Measurements from ENCODE around the gene LINC00305.

The LINC00305 gene

GRCh38 chr18:64099244-64099643 lies 49.6 kb downstream of the LINC00305 start:
- H3K36me3 ChIP-seq (ENCODE audit: control insufficient read depth in 2 of 2, insufficient read depth in 1 of 2, low read length in 2 of 2) = no peaks in the 10 kb centered on the region
- no peaks in the 10 kb centered on the region for H3K9me3 ChIP-seq (ENCODE audit: control insufficient read depth, insufficient read depth, low read depth, low read length)
- POLR2A ChIA-PET = no interaction called here
- TF ChIP-seq ZNF248 (tag by site-specific recombination; IDR thresholded peaks at IDR 0.05) (no peak), TCF7L2 (IDR thresholded peaks at IDR 0.05; ENCODE audit: borderline replicate concordance, low read depth, low read length) (no peak), GFI1B (tag by site-specific recombination; IDR thresholded peaks at IDR 0.05) (no peak), ZNF426 (tag by site-specific recombination; IDR thresholded peaks at IDR 0.05) (no peak), ZNF114 (tag by site-specific recombination; IDR thresholded peaks at IDR 0.05) (no peak), RBAK (tag by site-specific recombination; IDR thresholded peaks at IDR 0.05) (no peak), ZNF639 (tag by site-specific recombination; IDR thresholded peaks at IDR 0.05) (no peak), ZNF776 (tag by site-specific recombination; IDR thresholded peaks at IDR 0.05; ENCODE audit: borderline replicate concordance) (no peak), ZBTB11 (tag by site-specific recombination; conservative IDR thresholded peaks at IDR 0.05; ENCODE audit: low read depth) (no peak), ZNF629 (tag by site-specific recombination; IDR thresholded peaks at IDR 0.05) (no peak), ZNF677 (tag by site-specific recombination; IDR thresholded peaks at IDR 0.05) (no peak)
- TF ChIP-seq, protein P1, sequence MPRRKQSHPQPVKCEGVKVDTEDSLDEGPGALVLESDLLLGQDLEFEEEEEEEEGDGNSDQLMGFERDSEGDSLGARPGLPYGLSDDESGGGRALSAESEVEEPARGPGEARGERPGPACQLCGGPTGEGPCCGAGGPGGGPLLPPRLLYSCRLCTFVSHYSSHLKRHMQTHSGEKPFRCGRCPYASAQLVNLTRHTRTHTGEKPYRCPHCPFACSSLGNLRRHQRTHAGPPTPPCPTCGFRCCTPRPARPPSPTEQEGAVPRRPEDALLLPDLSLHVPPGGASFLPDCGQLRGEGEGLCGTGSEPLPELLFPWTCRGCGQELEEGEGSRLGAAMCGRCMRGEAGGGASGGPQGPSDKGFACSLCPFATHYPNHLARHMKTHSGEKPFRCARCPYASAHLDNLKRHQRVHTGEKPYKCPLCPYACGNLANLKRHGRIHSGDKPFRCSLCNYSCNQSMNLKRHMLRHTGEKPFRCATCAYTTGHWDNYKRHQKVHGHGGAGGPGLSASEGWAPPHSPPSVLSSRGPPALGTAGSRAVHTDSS (tag by site-specific recombination; IDR thresholded peaks at IDR 0.05) = no peak
- H3K4me3 ChIP-seq (ENCODE audit: low read depth, low read length) = no peak overlapping the region
- CTCF ChIA-PET = interaction anchor here (0.6 kb wide), 1 partner anchor 1415 kb away, joined by 3 read pairs; no protein-coding TSS in a partner anchor
- H3K27ac ChIP-seq (ENCODE audit: extremely low read depth, low read depth, low read length) = no peak overlapping the region
- no peaks in the 10 kb centered on the region for H3K4me1 ChIP-seq (ENCODE audit: control insufficient read depth, insufficient read depth, low read length)

GRCh38 chr18:64097497-64097896 lies 51.4 kb downstream of the LINC00305 start:
- Histone ChIP-seq H3K27ac (ENCODE audit: extremely low read depth, low read depth, low read length) (no peak overlapping the region), H3K4me1 (ENCODE audit: control insufficient read depth, insufficient read depth, low read length) (no peaks in the 10 kb centered on the region), H3K36me3 (ENCODE audit: control insufficient read depth in 2 of 2, insufficient read depth in 1 of 2, low read length in 2 of 2) (no peaks in the 10 kb centered on the region), H3K4me3 (ENCODE audit: low read depth, low read length) (no peak overlapping the region), H3K9me3 (ENCODE audit: control insufficient read depth, insufficient read depth, low read depth, low read length) (no peaks in the 10 kb centered on the region)
- ChIA-PET CTCF (interaction anchor here (1.0 kb wide), 1 partner anchor 312 kb away, joined by 3 read pairs; no protein-coding TSS in a partner anchor), POLR2A (no interaction called here)
- TF ChIP-seq SP2 (tag by site-specific recombination; IDR thresholded peaks at IDR 0.05) (no peak), BCL11B (tag by site-specific recombination; IDR thresholded peaks at IDR 0.05; ENCODE audit: low read depth) (no peak), SCRT2 (tag by site-specific recombination; IDR thresholded peaks at IDR 0.05) (no peak), ZNF138 (tag by site-specific recombination; IDR thresholded peaks at IDR 0.05; ENCODE audit: borderline replicate concordance) (no peak), WT1 (tag by site-specific recombination; IDR thresholded peaks at IDR 0.05) (no peak), ZBTB20 (tag by site-specific recombination; IDR thresholded peaks at IDR 0.05) (no peak), OVOL3 (tag by site-specific recombination; IDR thresholded peaks at IDR 0.05) (no peak), REST (tag by site-specific recombination; IDR thresholded peaks at IDR 0.05) (no peak), ZNF580 (tag by site-specific recombination; IDR thresholded peaks at IDR 0.05) (no peak), SALL2 (tag by site-specific recombination; IDR thresholded peaks at IDR 0.05; ENCODE audit: borderline replicate concordance) (no peak), ZNF202 (tag by site-specific recombination; IDR thresholded peaks at IDR 0.05; ENCODE audit: borderline replicate concordance) (no peak), ZNF354C (tag by site-specific recombination; IDR thresholded peaks at IDR 0.05; ENCODE audit: borderline replicate concordance, low read depth) (no peak)
